HepG2 (cell line): ENCODE measurements around the gene DYNLL2. TPM values are rescaled to one million over a fixed set of nuclear protein-coding genes. Genes with fewer than 3 reads are reported as not detected.

Experiments
- ARID5B ChIP-seq: IDR thresholded peaks from 2 replicates; pipeline ENCODE4 v1.4.0; 2020; ENCODE audit warnings: mild to moderate bottlenecking, missing genetic modification reagents
- DDIT3 ChIP-seq: sonication (generic); formaldehyde crosslinking; IDR thresholded peaks from 2 replicates; pipeline ENCODE4 v1.4.0; 2020; ENCODE audit warnings: mild to moderate bottlenecking, missing genetic modification reagents
- IRF2 ChIP-seq: IDR thresholded peaks from 2 replicates; pipeline ENCODE4 v1.6.1; 2018; ENCODE audit warnings: missing genetic modification reagents, missing compliant biosample characterization
- PATZ1 ChIP-seq: sonication (generic); formaldehyde crosslinking; IDR thresholded peaks from 2 replicates; pipeline ENCODE4 v1.4.0; 2020; ENCODE audit warnings: missing genetic modification reagents
- PRDM10 ChIP-seq: sonication (generic); formaldehyde crosslinking; IDR thresholded peaks from 2 replicates; pipeline ENCODE4 v1.4.0; 2020; ENCODE audit warnings: low read depth, missing genetic modification reagents
- ZMYM4 ChIP-seq: sonication (generic); formaldehyde crosslinking; IDR thresholded peaks from 2 replicates; pipeline ENCODE4 v1.8.1; 2023; ENCODE audit warnings: mild to moderate bottlenecking, missing genetic modification reagents
- ZNF24 ChIP-seq: fragments of 450-650 bp; IDR thresholded peaks from 2 replicates; pipeline ENCODE4 v1.6.1; 2017; ENCODE audit warnings: antibody characterized with exemption, mild to moderate bottlenecking
- ZNF432 ChIP-seq: sonication (generic); formaldehyde crosslinking; IDR thresholded peaks from 2 replicates; pipeline ENCODE4 v1.5.0; 2020; ENCODE audit warnings: missing genetic modification reagents, mild to moderate bottlenecking, borderline replicate concordance
- ZNF704 ChIP-seq: sonication (generic); formaldehyde crosslinking; IDR thresholded peaks from 2 replicates; pipeline ENCODE4 v1.8.1; 2023; ENCODE audit warnings: mild to moderate bottlenecking, inconsistent platforms, moderate library complexity, missing genetic modification reagents, borderline replicate concordance
- ZNF772 ChIP-seq: sonication (generic); formaldehyde crosslinking; IDR thresholded peaks from 2 replicates; pipeline ENCODE4 v1.5.0; 2020; ENCODE audit warnings: mild to moderate bottlenecking, missing genetic modification reagents
- polyA plus RNA-seq, 8 experiments: library from polyadenylated mRNA; depleted of rRNA in 3 of 8; stranded (reverse) in 7 of 8; unstranded in 1 of 8; fragments of >200 nt; fragmentation: Illumina TruSeq in 4 of 8; extraction: Trizol in 4 of 8; gene quantifications; 2 replicates each; pipeline versions ENCODE4 v1.2.1 to v1.2.3, GENCODE V29; 2011 to 2016; ENCODE audit warnings: low read depth in 4 of 8, missing spikeins in 1 of 8, mixed read lengths in 1 of 8; ENCODE audit not compliant: insufficient read depth in 1 of 8
- total RNA-seq, 5 experiments: library from RNA; depleted of rRNA; stranded (reverse); fragments of >200 nt; fragmentation: Illumina TruSeq; extraction: Trizol; gene quantifications; 2 replicates each; pipeline ENCODE4 v1.2.3, GENCODE V29; 2016; ENCODE audit warnings: low read depth in 1 of 5
- TF ChIP-seq, protein P1 (sequence below): sonication (generic); formaldehyde crosslinking; conservative IDR thresholded peaks from 2 replicates; pipeline ENCODE4 v1.4.0; 2020; ENCODE audit warnings: missing genetic modification reagents
- TF ChIP-seq, protein P2 (sequence below): sonication (generic); formaldehyde crosslinking; conservative IDR thresholded peaks from 2 replicates; pipeline ENCODE4 v1.4.0; 2020; ENCODE audit warnings: mild to moderate bottlenecking, missing genetic modification reagents, moderate library complexity

DYNLL2 gene
- total and polyA plus RNA-seq, 2 of the 13 experiments (the other 11 are each of a cell fraction or from before 2014, with no cell fraction given), result 9.5 to 29.0 TPM

GRCh38 chr17:58120195-58120822, 37.1 kb downstream of the DYNLL2 start (continued):
- TF ChIP-seq ARID5B (CRISPR knock-in tag), result peak; percentile 54; the same call in 1 of the 2 replicates
- TF ChIP-seq, protein P1, sequence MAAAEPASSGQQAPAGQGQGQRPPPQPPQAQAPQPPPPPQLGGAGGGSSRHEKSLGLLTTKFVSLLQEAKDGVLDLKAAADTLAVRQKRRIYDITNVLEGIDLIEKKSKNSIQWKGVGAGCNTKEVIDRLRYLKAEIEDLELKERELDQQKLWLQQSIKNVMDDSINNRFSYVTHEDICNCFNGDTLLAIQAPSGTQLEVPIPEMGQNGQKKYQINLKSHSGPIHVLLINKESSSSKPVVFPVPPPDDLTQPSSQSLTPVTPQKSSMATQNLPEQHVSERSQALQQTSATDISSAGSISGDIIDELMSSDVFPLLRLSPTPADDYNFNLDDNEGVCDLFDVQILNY (CRISPR knock-in tag), result peak; percentile 71; the same call in 1 of the 2 replicates
- no peak for TF ChIP-seq ZNF704
- TF ChIP-seq PRDM10 (CRISPR knock-in tag), result 0 out of 2 replicates have a peak, but pooled peaks have one; percentile 48
- peak; percentile 72 for TF ChIP-seq IRF2 (CRISPR knock-in tag)
- no peak; the same call in 1 of the 2 replicates for TF ChIP-seq ZNF772 (CRISPR knock-in tag)
- TF ChIP-seq DDIT3 (CRISPR knock-in tag), result no peak
- TF ChIP-seq ZMYM4, result no peak
- TF ChIP-seq ZNF24, result no peak
- TF ChIP-seq ZNF432 (CRISPR knock-in tag), result no peak
- TF ChIP-seq PATZ1, result no peak
- TF ChIP-seq, protein P2, sequence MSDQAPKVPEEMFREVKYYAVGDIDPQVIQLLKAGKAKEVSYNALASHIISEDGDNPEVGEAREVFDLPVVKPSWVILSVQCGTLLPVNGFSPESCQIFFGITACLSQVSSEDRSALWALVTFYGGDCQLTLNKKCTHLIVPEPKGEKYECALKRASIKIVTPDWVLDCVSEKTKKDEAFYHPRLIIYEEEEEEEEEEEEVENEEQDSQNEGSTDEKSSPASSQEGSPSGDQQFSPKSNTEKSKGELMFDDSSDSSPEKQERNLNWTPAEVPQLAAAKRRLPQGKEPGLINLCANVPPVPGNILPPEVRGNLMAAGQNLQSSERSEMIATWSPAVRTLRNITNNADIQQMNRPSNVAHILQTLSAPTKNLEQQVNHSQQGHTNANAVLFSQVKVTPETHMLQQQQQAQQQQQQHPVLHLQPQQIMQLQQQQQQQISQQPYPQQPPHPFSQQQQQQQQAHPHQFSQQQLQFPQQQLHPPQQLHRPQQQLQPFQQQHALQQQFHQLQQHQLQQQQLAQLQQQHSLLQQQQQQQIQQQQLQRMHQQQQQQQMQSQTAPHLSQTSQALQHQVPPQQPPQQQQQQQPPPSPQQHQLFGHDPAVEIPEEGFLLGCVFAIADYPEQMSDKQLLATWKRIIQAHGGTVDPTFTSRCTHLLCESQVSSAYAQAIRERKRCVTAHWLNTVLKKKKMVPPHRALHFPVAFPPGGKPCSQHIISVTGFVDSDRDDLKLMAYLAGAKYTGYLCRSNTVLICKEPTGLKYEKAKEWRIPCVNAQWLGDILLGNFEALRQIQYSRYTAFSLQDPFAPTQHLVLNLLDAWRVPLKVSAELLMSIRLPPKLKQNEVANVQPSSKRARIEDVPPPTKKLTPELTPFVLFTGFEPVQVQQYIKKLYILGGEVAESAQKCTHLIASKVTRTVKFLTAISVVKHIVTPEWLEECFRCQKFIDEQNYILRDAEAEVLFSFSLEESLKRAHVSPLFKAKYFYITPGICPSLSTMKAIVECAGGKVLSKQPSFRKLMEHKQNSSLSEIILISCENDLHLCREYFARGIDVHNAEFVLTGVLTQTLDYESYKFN, result no peak
